Smooth muscle cell (in vitro differentiated cells): Measurements from ENCODE around the gene NRG2. TPM values are rescaled to one million over a fixed set of nuclear protein-coding genes. Genes with fewer than 3 reads are reported as not detected.

Experiments used
- DNase-seq: peaks from one replicate; lab custom pipeline; 2025; ENCODE audit not compliant: unreplicated experiment; lab: John Stamatoyannopoulos, UW
- H2AFZ ChIP-seq: fragments of 200-600 bp; sonication (generic); 2 replicates; pipeline ENCODE4 v1.6.0; 2016; ENCODE audit warnings: antibody characterized with exemption, low read depth, mild to moderate bottlenecking
- H3F3A ChIP-seq: fragments of 200-600 bp; sonication (generic); 2 replicates; pipeline ENCODE4 v1.6.0; 2017; ENCODE audit warnings: antibody characterized with exemption, low read depth
- H3K27ac ChIP-seq: fragments of 200-600 bp; sonication (generic); 2 replicates; pipeline ENCODE4 v1.5.1; 2016; ENCODE audit warnings: low read depth, mild to moderate bottlenecking
- H3K27me3 ChIP-seq: fragments of 200-600 bp; sonication (generic); 2 replicates; pipeline ENCODE4 v1.6.1; 2016; ENCODE audit warnings: low read depth, mild to moderate bottlenecking
- H3K36me3 ChIP-seq: fragments of 200-600 bp; sonication (generic); 2 replicates; pipeline ENCODE4 v1.5.1; 2016; ENCODE audit warnings: low read depth
- H3K4me1 ChIP-seq: fragments of 200-600 bp; sonication (generic); 2 replicates; pipeline ENCODE4 v1.5.1; 2016; ENCODE audit warnings: low read depth
- H3K4me2 ChIP-seq: fragments of 200-600 bp; sonication (generic); 2 replicates; pipeline ENCODE4 v1.6.0; 2016; ENCODE audit warnings: mild to moderate bottlenecking
- H3K4me3 ChIP-seq: fragments of 200-600 bp; sonication (generic); 2 replicates; pipeline ENCODE4 v1.5.1; 2016; ENCODE audit warnings: mild to moderate bottlenecking
- H3K79me2 ChIP-seq: fragments of 200-600 bp; sonication (generic); 2 replicates; pipeline ENCODE4 v1.6.0; 2016; ENCODE audit warnings: low read depth, mild to moderate bottlenecking
- H3K9ac ChIP-seq: fragments of 200-600 bp; sonication (generic); 2 replicates; pipeline ENCODE4 v1.6.0; 2016; ENCODE audit warnings: low read depth
- H3K9me3 ChIP-seq: fragments of 200-600 bp; sonication (generic); replicated peaks from 2 replicates; pipeline ENCODE4 v1.5.1; 2016; ENCODE audit warnings: low read depth
- H4K20me1 ChIP-seq: fragments of 200-600 bp; sonication (generic); 2 replicates; pipeline ENCODE4 v1.6.0; 2016; ENCODE audit warnings: low read depth
- WGBS: methylation state at CpG from one replicate; pipeline ENCODE4 v1.1.7; 2016; ENCODE audit warnings: low lambda C conversion rate; 5-methylcytosine and 5-hydroxymethylcytosine counted together
- polyA plus RNA-seq: library from polyadenylated mRNA; unstranded; fragments of >200 nt; fragmentation: Nextera tagmentation; extraction: Ambion mirVana; gene quantifications from 2 replicates; pipeline ENCODE4 v1.2.1, GENCODE V29; 2016
- total RNA-seq: library from RNA; depleted of rRNA; stranded (reverse); fragments of >200 nt; gene quantifications from 2 replicates; pipeline ENCODE4 v1.2.3, GENCODE V29; 2014
- TF ChIP-seq, protein P1 (sequence below): fragments of 200-600 bp; sonication (generic); IDR thresholded peaks from 2 replicates; pipeline ENCODE4 v1.5.1; 2017; ENCODE audit warnings: borderline replicate concordance, mild to moderate bottlenecking, antibody characterized with exemption; ENCODE audit not compliant: insufficient read depth, poor library complexity, severe bottlenecking

Gene NRG2
- total and polyA plus RNA-seq, 2 experiments from 2014 or later = 0.09 to 0.25 TPM

- H3K4me1 ChIP-seq = peaks cover 4% of the 10 kb centered on the region
- H3K4me2 ChIP-seq = no peak overlapping the region
- WGBS = 81% methylated on average over 3 of the region's 3 CpGs
- no peak for DNase-seq
- TF ChIP-seq, protein P1, sequence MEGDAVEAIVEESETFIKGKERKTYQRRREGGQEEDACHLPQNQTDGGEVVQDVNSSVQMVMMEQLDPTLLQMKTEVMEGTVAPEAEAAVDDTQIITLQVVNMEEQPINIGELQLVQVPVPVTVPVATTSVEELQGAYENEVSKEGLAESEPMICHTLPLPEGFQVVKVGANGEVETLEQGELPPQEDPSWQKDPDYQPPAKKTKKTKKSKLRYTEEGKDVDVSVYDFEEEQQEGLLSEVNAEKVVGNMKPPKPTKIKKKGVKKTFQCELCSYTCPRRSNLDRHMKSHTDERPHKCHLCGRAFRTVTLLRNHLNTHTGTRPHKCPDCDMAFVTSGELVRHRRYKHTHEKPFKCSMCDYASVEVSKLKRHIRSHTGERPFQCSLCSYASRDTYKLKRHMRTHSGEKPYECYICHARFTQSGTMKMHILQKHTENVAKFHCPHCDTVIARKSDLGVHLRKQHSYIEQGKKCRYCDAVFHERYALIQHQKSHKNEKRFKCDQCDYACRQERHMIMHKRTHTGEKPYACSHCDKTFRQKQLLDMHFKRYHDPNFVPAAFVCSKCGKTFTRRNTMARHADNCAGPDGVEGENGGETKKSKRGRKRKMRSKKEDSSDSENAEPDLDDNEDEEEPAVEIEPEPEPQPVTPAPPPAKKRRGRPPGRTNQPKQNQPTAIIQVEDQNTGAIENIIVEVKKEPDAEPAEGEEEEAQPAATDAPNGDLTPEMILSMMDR = no peak
- no peak overlapping the region for H3K9ac ChIP-seq
- peaks cover 77% of the 10 kb centered on the region for H3K27me3 ChIP-seq
- no peak overlapping the region for H2AFZ ChIP-seq
- H3K27ac ChIP-seq = no peak overlapping the region
- H3K36me3 ChIP-seq = no peaks in the 10 kb centered on the region
- H3K79me2 ChIP-seq = no peaks in the 10 kb centered on the region
- no peak overlapping the region for H3K4me3 ChIP-seq
- no peaks in the 10 kb centered on the region for H3F3A ChIP-seq
- no peaks in the 10 kb centered on the region for H3K9me3 ChIP-seq
- no peaks in the 10 kb centered on the region for H4K20me1 ChIP-seq
These were observed 133.1 kb downstream of the NRG2 start for GRCh38 chr5:139910036-139910435.

GRCh38 chr5:139908749-139909148 is 134.3 kb downstream of the NRG2 start:
- WGBS = 73% methylated on average over 2 of the region's 2 CpGs
- H3K27me3 ChIP-seq = peaks cover 78% of the 10 kb centered on the region

DNA sequence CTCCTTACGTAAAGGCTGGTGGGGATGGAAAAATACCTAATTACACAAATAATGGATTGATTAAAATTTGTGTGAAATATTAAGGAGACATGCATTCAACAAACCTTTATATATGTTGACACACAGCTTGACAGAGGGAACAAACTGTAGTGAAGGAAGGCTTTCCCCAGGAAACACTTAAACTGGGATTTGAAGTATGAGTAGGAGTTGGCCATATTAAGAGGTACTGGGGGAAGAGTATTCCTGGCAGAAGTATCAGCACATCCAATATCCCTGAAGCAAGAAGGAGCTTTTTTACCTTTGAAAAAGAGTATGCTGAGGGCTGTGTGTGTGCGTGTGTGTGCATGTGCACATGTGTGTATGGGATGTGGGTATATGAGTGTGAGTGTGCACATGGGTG is 136.4 kb downstream of the NRG2 start:
- H3K27me3 ChIP-seq = peaks cover 93% of the 10 kb centered on the region
- H3K79me2 ChIP-seq = no peaks in the 10 kb centered on the region
- TF ChIP-seq, protein P1 = no peak
- H3K9me3 ChIP-seq = no peaks in the 10 kb centered on the region
- 99% methylated on average over 2 of the region's 2 CpGs for WGBS
- no peak overlapping the region for H3K27ac ChIP-seq
- H3K4me2 ChIP-seq = no peak overlapping the region
- no peaks in the 10 kb centered on the region for H4K20me1 ChIP-seq
- DNase-seq = no peak
- H3K4me1 ChIP-seq = peaks cover 24% of the 10 kb centered on the region
- H3K9ac ChIP-seq = no peak overlapping the region
- no peak overlapping the region for H3K4me3 ChIP-seq
- H2AFZ ChIP-seq = no peak overlapping the region
- no peaks in the 10 kb centered on the region for H3F3A ChIP-seq
- H3K36me3 ChIP-seq = no peaks in the 10 kb centered on the region

More at GRCh38 chr5:139908749-139909148, 134.3 kb downstream of the NRG2 start:
- no peak overlapping the region for H3K4me3 ChIP-seq
- no peak for DNase-seq
- no peaks in the 10 kb centered on the region for H4K20me1 ChIP-seq
- H2AFZ ChIP-seq = no peak overlapping the region
- no peak overlapping the region for H3K9ac ChIP-seq
- no peaks in the 10 kb centered on the region for H3K9me3 ChIP-seq
- H3F3A ChIP-seq = no peaks in the 10 kb centered on the region
- H3K36me3 ChIP-seq = no peaks in the 10 kb centered on the region
- no peaks in the 10 kb centered on the region for H3K79me2 ChIP-seq
- peaks cover 16% of the 10 kb centered on the region for H3K4me1 ChIP-seq
- H3K4me2 ChIP-seq = no peak overlapping the region
- TF ChIP-seq, protein P1 = no peak
- no peak overlapping the region for H3K27ac ChIP-seq
